Stimulated activated effector memory CD8-positive, alpha-beta T cell treated with anti-CD3 and anti-CD28 coated beads, Interleukin-12 subunit alpha, Interleukin-12 subunit beta, amount 100 ng/mL, for 72 hours (primary cell): ENCODE measurements around the gene TBC1D19.

Experiments
- ATAC-seq: fragments of 150-1000 bp; cut with Tn5 transposase; 2 replicates; pipeline ENCODE4 v1.10.0; 2021
- DNase-seq, 2 donors: peaks; one replicate each; pipeline ENCODE4 v3.0.0; 2021 to 2022; ENCODE audit warnings: low spot score in 2 of 2
- H3K27ac Mint-ChIP-seq: one replicate; pipeline ENCODE4 v1.8.0; 2022; ENCODE audit warnings: mild to moderate bottlenecking, mixed read lengths
- H3K36me3 Mint-ChIP-seq: one replicate; pipeline ENCODE4 v1.8.0; 2022; ENCODE audit warnings: mild to moderate bottlenecking, mixed read lengths
- H3K4me1 Mint-ChIP-seq: one replicate; pipeline ENCODE4 v1.8.0; 2022; ENCODE audit warnings: mixed read lengths
- H3K4me3 Mint-ChIP-seq: one replicate; pipeline ENCODE4 v1.8.0; 2022; ENCODE audit warnings: mild to moderate bottlenecking, mixed read lengths
- H3K9me3 Mint-ChIP-seq: one replicate; pipeline ENCODE4 v1.8.0; 2022; ENCODE audit warnings: mixed read lengths

The TBC1D19 gene

GRCh38 chr4:26785810-26786209 is 201.9 kb downstream of the TBC1D19 start:
- no peak overlapping the region for H3K27ac Mint-ChIP-seq
- H3K4me1 Mint-ChIP-seq, result peaks cover 11% of the 10 kb centered on the region
- no peak overlapping the region for H3K4me3 Mint-ChIP-seq
- H3K9me3 Mint-ChIP-seq, result no peaks in the 10 kb centered on the region
- ATAC-seq (no peak), DNase-seq (no peak)
- no peaks in the 10 kb centered on the region for H3K36me3 Mint-ChIP-seq

GRCh38 chr4:26786916-26787315 is 203.0 kb downstream of the TBC1D19 start:
- DNase-seq, result no peak
- Mint-ChIP-seq H3K4me3 (no peak overlapping the region), H3K4me1 (peaks cover 11% of the 10 kb centered on the region), H3K27ac (no peak overlapping the region), H3K36me3 (no peaks in the 10 kb centered on the region), H3K9me3 (no peaks in the 10 kb centered on the region)
- no peak for ATAC-seq

- Mint-ChIP-seq H3K36me3 (no peaks in the 10 kb centered on the region), H3K4me3 (peak overlapping the region; percentile 21), H3K27ac (no peak overlapping the region), H3K9me3 (no peaks in the 10 kb centered on the region), H3K4me1 (peaks cover 11% of the 10 kb centered on the region)
- no peak for DNase-seq
- ATAC-seq, result peak; percentile 90
Measured at GRCh38 chr4:26787461-26788340, 203.8 kb downstream of the TBC1D19 start.

GRCh38 chr4:26788341-26788733 is 204.5 kb downstream of the TBC1D19 start:
- Mint-ChIP-seq H3K4me1 (peaks cover 11% of the 10 kb centered on the region), H3K9me3 (no peaks in the 10 kb centered on the region), H3K36me3 (no peaks in the 10 kb centered on the region), H3K27ac (no peak overlapping the region), H3K4me3 (peak overlapping the region; percentile 21)
- ATAC-seq (peak; percentile 93), DNase-seq (no peak)

- ATAC-seq (no peak), DNase-seq (no peak)
- Mint-ChIP-seq H3K9me3 (no peaks in the 10 kb centered on the region), H3K36me3 (no peaks in the 10 kb centered on the region), H3K4me1 (peaks cover 11% of the 10 kb centered on the region), H3K27ac (no peak overlapping the region), H3K4me3 (no peak overlapping the region)
Measured at GRCh38 chr4:26789208-26789607, 205.3 kb downstream of the TBC1D19 start.

GRCh38 chr4:26791346-26791745 is 207.5 kb downstream of the TBC1D19 start:
- Mint-ChIP-seq H3K4me3 (no peak overlapping the region), H3K36me3 (no peaks in the 10 kb centered on the region), H3K4me1 (peaks cover 11% of the 10 kb centered on the region), H3K9me3 (no peaks in the 10 kb centered on the region), H3K27ac (no peak overlapping the region)
- ATAC-seq (no peak), DNase-seq (no peak)

GRCh38 chr4:26792639-26793038 is 208.8 kb downstream of the TBC1D19 start:
- ATAC-seq, result no peak
- no peak for DNase-seq
- Mint-ChIP-seq H3K4me3 (no peak overlapping the region), H3K27ac (no peak overlapping the region), H3K36me3 (no peaks in the 10 kb centered on the region), H3K9me3 (no peaks in the 10 kb centered on the region), H3K4me1 (peaks cover 7% of the 10 kb centered on the region)

- Mint-ChIP-seq H3K4me1 (no peaks in the 10 kb centered on the region), H3K4me3 (no peak overlapping the region), H3K36me3 (no peaks in the 10 kb centered on the region), H3K27ac (no peak overlapping the region), H3K9me3 (no peaks in the 10 kb centered on the region)
- DNase-seq (no peak), ATAC-seq (no peak)
Measured at GRCh38 chr4:26793735-26794134, 209.9 kb downstream of the TBC1D19 start.

- Mint-ChIP-seq H3K27ac (no peak overlapping the region), H3K36me3 (no peaks in the 10 kb centered on the region), H3K4me3 (no peak overlapping the region), H3K4me1 (no peaks in the 10 kb centered on the region), H3K9me3 (no peaks in the 10 kb centered on the region)
- no peak for ATAC-seq
- DNase-seq, result no peak
Measured at GRCh38 chr4:26796081-26796480, 212.2 kb downstream of the TBC1D19 start.

- ATAC-seq, result no peak
- H3K4me3 Mint-ChIP-seq, result no peak overlapping the region
- DNase-seq, result no peak
- no peak overlapping the region for H3K27ac Mint-ChIP-seq
- H3K9me3 Mint-ChIP-seq, result no peaks in the 10 kb centered on the region
- peaks cover 11% of the 10 kb centered on the region for H3K4me1 Mint-ChIP-seq
- H3K36me3 Mint-ChIP-seq, result no peaks in the 10 kb centered on the region
Measured at GRCh38 chr4:26802790-26803189, 218.9 kb downstream of the TBC1D19 start.

GRCh38 chr4:26803211-26803861 is 219.5 kb downstream of the TBC1D19 start:
- Mint-ChIP-seq H3K4me1 (peaks cover 11% of the 10 kb centered on the region), H3K4me3 (no peak overlapping the region), H3K9me3 (no peaks in the 10 kb centered on the region), H3K27ac (no peak overlapping the region), H3K36me3 (no peaks in the 10 kb centered on the region)
- ATAC-seq (no peak), DNase-seq (no peak)

GRCh38 chr4:26804451-26804850 is 220.6 kb downstream of the TBC1D19 start:
- DNase-seq (no peak), ATAC-seq (no peak)
- peaks cover 11% of the 10 kb centered on the region for H3K4me1 Mint-ChIP-seq
- H3K36me3 Mint-ChIP-seq, result no peaks in the 10 kb centered on the region
- H3K9me3 Mint-ChIP-seq, result no peaks in the 10 kb centered on the region
- no peak overlapping the region for H3K4me3 Mint-ChIP-seq
- H3K27ac Mint-ChIP-seq, result no peak overlapping the region

- H3K36me3 Mint-ChIP-seq, result no peaks in the 10 kb centered on the region
- peaks cover 11% of the 10 kb centered on the region for H3K4me1 Mint-ChIP-seq
- H3K27ac Mint-ChIP-seq, result peak overlapping the region; percentile 41
- H3K4me3 Mint-ChIP-seq, result no peak overlapping the region
- no peak for ATAC-seq
- no peak for DNase-seq
- no peaks in the 10 kb centered on the region for H3K9me3 Mint-ChIP-seq
Measured at GRCh38 chr4:26804925-26805324, 221.0 kb downstream of the TBC1D19 start.
